Measurements from ENCODE around the gene STK35.

GRCh38 chr20:2174067-2174466 lies 72.4 kb downstream of the STK35 start:
- TF ChIP-seq KDM1A (CRISPR knock-in tag; IDR thresholded peaks at IDR 0.05) (no peak), DPF2 (CRISPR knock-in tag; IDR thresholded peaks at IDR 0.05; ENCODE audit: borderline replicate concordance, low read depth) (no peak), ZNF253 (CRISPR knock-in tag; IDR thresholded peaks at IDR 0.05; ENCODE audit: borderline replicate concordance) (no peak), NR1H2 (CRISPR knock-in tag; IDR thresholded peaks at IDR 0.05; ENCODE audit: borderline replicate concordance, low read depth) (no peak), NFYB (CRISPR knock-in tag; IDR thresholded peaks at IDR 0.05) (no peak), HOXA7 (CRISPR knock-in tag; IDR thresholded peaks at IDR 0.05) (no peak), POLR2AphosphoS5 (IDR thresholded peaks at IDR 0.05; ENCODE audit: low read depth, low read length) (no peak)
- TF ChIP-seq, protein P1, sequence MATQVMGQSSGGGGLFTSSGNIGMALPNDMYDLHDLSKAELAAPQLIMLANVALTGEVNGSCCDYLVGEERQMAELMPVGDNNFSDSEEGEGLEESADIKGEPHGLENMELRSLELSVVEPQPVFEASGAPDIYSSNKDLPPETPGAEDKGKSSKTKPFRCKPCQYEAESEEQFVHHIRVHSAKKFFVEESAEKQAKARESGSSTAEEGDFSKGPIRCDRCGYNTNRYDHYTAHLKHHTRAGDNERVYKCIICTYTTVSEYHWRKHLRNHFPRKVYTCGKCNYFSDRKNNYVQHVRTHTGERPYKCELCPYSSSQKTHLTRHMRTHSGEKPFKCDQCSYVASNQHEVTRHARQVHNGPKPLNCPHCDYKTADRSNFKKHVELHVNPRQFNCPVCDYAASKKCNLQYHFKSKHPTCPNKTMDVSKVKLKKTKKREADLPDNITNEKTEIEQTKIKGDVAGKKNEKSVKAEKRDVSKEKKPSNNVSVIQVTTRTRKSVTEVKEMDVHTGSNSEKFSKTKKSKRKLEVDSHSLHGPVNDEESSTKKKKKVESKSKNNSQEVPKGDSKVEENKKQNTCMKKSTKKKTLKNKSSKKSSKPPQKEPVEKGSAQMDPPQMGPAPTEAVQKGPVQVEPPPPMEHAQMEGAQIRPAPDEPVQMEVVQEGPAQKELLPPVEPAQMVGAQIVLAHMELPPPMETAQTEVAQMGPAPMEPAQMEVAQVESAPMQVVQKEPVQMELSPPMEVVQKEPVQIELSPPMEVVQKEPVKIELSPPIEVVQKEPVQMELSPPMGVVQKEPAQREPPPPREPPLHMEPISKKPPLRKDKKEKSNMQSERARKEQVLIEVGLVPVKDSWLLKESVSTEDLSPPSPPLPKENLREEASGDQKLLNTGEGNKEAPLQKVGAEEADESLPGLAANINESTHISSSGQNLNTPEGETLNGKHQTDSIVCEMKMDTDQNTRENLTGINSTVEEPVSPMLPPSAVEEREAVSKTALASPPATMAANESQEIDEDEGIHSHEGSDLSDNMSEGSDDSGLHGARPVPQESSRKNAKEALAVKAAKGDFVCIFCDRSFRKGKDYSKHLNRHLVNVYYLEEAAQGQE (IDR thresholded peaks at IDR 0.05; ENCODE audit: borderline replicate concordance in 1 of 2, low read depth in 1 of 2, low read length in 2 of 2): no peak

All from HepG2 (cell line).